Hepatocyte (in vitro differentiated cells): ENCODE data around the gene SYNPR.

Experiments used
- EZH2 ChIP-seq: fragments of 200-600 bp; sonication (generic); IDR thresholded peaks from 2 replicates; pipeline ENCODE4 v1.6.1; 2016; ENCODE audit warnings: antibody characterized with exemption, mild to moderate bottlenecking, borderline replicate concordance
- EZH2phosphoT487 ChIP-seq: fragments of 200-600 bp; sonication (generic); IDR thresholded peaks from one replicate; pipeline ENCODE4 v1.6.1; 2018; ENCODE audit warnings: antibody characterized with exemption, mild to moderate bottlenecking, low read depth, moderate library complexity; ENCODE audit not compliant: unreplicated experiment, severe bottlenecking
- TF ChIP-seq, protein P1 (sequence below): fragments of 200-600 bp; sonication (generic); IDR thresholded peaks from 2 replicates; pipeline ENCODE4 v1.5.1; 2016; ENCODE audit warnings: antibody characterized with exemption, mild to moderate bottlenecking; ENCODE audit not compliant: poor library complexity

DNA sequence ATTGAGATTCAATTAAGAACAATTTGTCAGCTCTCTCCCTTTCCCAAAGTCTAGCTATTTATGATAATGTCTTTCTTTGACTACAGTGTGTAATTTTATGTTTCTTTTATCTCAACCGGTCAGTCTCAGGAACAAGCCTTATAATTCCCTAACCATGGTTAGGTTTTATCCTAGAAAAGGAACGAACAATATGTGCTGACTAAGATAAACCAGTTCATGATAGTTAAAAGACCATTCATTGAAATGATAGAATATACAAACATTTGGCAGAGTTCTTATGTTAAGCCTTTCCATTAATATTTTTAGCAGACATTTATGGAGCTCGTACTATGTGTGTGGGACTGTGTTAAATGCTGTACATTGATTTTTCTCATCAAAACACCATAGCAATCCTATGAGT, 106.3 kb downstream of the SYNPR start:
- TF ChIP-seq, protein P1, sequence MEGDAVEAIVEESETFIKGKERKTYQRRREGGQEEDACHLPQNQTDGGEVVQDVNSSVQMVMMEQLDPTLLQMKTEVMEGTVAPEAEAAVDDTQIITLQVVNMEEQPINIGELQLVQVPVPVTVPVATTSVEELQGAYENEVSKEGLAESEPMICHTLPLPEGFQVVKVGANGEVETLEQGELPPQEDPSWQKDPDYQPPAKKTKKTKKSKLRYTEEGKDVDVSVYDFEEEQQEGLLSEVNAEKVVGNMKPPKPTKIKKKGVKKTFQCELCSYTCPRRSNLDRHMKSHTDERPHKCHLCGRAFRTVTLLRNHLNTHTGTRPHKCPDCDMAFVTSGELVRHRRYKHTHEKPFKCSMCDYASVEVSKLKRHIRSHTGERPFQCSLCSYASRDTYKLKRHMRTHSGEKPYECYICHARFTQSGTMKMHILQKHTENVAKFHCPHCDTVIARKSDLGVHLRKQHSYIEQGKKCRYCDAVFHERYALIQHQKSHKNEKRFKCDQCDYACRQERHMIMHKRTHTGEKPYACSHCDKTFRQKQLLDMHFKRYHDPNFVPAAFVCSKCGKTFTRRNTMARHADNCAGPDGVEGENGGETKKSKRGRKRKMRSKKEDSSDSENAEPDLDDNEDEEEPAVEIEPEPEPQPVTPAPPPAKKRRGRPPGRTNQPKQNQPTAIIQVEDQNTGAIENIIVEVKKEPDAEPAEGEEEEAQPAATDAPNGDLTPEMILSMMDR, result no peak
- TF ChIP-seq EZH2 (no peak), EZH2phosphoT487 (no peak)
